Ishikawa (cell line): ENCODE measurements around the gene TMEFF2.

Source experiments
- CEBPB ChIP-seq: IDR thresholded peaks from 2 replicates; pipeline ENCODE4 v1.6.1; 2012
- CREB1 ChIP-seq: IDR thresholded peaks from 2 replicates; pipeline ENCODE4 v1.6.1; 2012; ENCODE audit warnings: low read depth
- EGR1 ChIP-seq: IDR thresholded peaks from 2 replicates; pipeline ENCODE4 v1.6.1; 2012
- EP300 ChIP-seq: IDR thresholded peaks from 2 replicates; pipeline ENCODE4 v1.6.1; 2012; ENCODE audit warnings: borderline replicate concordance
- FOXM1 ChIP-seq: IDR thresholded peaks from 2 replicates; pipeline ENCODE4 v1.6.1; 2012; ENCODE audit warnings: low read depth, borderline replicate concordance
- RAD21 ChIP-seq: IDR thresholded peaks from 2 replicates; pipeline ENCODE4 v1.6.1; 2012; ENCODE audit warnings: low read depth
- REST ChIP-seq: IDR thresholded peaks from 2 replicates; pipeline ENCODE4 v1.6.1; 2012; ENCODE audit warnings: low read depth, mild to moderate bottlenecking
- TAF1 ChIP-seq: IDR thresholded peaks from 2 replicates; pipeline ENCODE4 v1.6.1; 2012; ENCODE audit warnings: low read depth, mild to moderate bottlenecking
- TEAD4 ChIP-seq: IDR thresholded peaks from 2 replicates; pipeline ENCODE4 v1.6.1; 2012
- ZBTB7A ChIP-seq: IDR thresholded peaks from 2 replicates; pipeline ENCODE4 v1.6.1; 2012; ENCODE audit warnings: low read depth
- TF ChIP-seq, protein P1 (sequence below): IDR thresholded peaks from 2 replicates; pipeline ENCODE4 v1.6.1; 2012
- TF ChIP-seq, protein P2 (sequence below): IDR thresholded peaks from 2 replicates; pipeline ENCODE4 v1.6.1; 2012

DNA sequence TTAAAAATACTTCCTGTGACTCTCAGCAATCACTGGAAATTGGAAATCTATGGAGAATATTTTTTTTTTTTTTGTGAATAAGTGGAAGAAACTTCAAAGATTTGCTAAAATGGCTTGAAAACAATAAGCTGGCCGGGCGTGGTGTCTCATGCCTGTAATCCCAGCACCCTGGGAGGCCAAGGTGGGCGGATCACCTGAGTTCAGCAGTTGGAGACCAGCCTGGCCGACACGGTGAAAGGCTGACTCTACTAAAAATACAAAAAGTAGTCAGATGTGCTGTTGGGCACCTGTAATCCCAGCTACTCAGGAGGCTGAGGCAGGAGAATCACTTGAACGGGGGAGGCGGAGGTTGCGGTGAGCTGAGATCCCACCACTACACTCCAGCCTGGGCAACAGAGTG lies 192.3 kb downstream of the TMEFF2 start:
- TF ChIP-seq FOXM1 (no peak), RAD21 (no peak), EP300 (peak; percentile 51; the same call in 1 of the 2 replicates), CREB1 (no peak), TEAD4 (peak; percentile 49; the same call in 1 of the 2 replicates), REST (no peak), ZBTB7A (no peak), EGR1 (peak; percentile 75), TAF1 (no peak), CEBPB (no peak)
- TF ChIP-seq, protein P1, sequence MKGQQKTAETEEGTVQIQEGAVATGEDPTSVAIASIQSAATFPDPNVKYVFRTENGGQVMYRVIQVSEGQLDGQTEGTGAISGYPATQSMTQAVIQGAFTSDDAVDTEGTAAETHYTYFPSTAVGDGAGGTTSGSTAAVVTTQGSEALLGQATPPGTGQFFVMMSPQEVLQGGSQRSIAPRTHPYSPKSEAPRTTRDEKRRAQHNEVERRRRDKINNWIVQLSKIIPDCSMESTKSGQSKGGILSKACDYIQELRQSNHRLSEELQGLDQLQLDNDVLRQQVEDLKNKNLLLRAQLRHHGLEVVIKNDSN, result no peak
- TF ChIP-seq, protein P2, sequence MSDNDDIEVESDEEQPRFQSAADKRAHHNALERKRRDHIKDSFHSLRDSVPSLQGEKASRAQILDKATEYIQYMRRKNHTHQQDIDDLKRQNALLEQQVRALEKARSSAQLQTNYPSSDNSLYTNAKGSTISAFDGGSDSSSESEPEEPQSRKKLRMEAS, result no peak
